Hematopoietic multipotent progenitor cell treated with erythropoietin and hydrocortisone succinate and interleukin-3 and kit ligand, for 17 days (in vitro differentiated cells): Measurements from ENCODE around the gene PRKCE.
"Not testable (repeated sequence)": the region's sequence is repeated elsewhere in the genome, so short reads cannot be mapped to it uniquely, and the experiment has no call there.

ENCODE experiments used
- DNase-seq: peaks from one replicate; pipeline ENCODE4 v3.0.0-alpha.2; 2015; ENCODE audit warnings: low spot score

The PRKCE gene

GRCh38 chr2:45889620-45890370 is 238.3 kb downstream of the PRKCE start:
- no peak for DNase-seq

GRCh38 chr2:45890371-45890646 is 238.8 kb downstream of the PRKCE start:
- not testable (repeated sequence) for DNase-seq

DNA sequence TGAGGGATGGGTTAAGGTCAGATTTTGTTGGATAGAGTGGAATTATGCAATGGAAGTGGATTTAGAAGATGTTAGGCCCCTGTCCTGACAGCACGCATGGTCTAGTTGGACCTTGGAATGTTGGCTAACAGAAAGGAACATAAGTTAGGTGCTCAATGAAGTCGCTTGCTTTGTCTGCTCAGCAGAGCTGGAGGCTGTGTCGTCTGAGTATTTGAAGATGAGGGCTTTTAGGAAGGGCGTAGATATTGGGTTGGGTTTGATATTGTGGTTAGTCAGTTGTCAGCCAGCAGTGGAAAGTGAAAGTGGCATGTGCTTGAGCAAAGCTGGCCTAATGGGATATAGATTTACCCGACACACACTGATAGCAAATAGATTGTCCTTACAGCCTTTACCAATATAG is 239.3 kb downstream of the PRKCE start:
- no peak for DNase-seq

DNA sequence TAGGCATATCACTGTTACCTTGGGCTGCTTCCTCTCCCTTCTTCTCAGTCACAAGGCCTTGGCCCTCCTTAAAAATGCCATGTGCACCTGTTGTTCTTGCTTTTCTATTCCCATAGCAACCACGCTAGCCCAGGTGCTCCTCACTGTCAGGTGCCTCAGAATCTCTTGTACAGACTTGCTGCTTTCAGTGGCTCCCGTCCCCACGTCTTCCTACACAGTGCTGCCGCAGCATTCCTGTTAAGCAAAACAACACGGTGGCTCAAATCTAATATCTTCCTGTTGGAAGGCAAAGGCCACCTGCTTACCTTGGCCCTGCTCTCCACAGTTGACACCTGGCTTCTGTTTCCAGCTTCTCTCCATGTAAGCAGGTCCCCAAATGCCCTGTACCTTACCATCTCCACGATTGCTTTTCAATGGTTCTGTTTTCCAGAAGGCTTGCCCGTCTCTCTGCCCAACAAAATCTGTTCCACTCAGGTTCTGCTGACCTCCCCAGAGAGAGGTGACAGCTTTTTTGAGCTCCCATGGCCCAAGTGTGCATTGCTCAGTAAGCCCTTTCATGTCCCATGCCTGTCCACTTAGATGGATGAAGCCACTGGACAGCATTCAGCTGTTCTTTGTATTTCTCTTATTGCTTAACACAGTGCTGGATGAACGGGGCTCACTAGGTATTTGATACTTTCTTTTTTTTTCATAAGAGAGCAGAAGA is 240.4 kb downstream of the PRKCE start:
- no peak for DNase-seq

DNA sequence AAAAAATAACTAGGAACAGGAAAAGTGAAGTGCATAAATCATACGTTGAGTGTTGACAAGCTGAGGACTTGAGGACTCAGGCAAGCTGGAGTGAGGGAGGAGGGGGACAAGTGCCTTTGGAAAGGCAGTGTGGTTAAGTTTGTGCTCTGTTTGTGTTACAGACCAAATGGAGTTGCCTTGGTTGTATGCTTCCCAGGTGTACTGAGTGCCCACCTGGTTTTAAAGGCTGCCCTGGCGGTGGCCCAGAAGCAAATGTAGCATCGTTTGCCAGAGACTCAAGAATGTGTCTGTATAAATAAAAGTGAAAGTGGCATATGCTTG is 240.9 kb downstream of the PRKCE start:
- no peak for DNase-seq

GRCh38 chr2:45892757-45893156 is 241.3 kb downstream of the PRKCE start:
- no peak for DNase-seq

DNA sequence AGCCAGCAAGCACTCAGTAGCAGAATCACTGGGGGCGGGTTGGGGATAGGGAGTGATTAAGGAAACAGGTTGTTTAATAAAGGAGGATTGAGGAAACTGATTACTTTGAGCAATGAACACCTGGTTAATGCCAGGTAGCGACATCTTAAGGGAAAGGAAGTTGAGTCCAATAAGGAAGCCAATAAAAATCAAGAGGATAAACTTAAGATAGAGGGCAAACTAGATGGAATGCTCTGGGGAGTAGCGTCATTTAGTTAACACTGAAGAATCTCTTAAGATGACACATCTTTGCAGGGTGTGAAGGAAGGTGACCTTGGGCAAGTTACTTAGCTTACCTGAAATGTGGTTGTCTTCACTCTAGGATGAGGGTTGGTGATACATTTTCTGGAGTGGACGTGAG is 242.7 kb downstream of the PRKCE start:
- DNase-seq, result no peak

DNA sequence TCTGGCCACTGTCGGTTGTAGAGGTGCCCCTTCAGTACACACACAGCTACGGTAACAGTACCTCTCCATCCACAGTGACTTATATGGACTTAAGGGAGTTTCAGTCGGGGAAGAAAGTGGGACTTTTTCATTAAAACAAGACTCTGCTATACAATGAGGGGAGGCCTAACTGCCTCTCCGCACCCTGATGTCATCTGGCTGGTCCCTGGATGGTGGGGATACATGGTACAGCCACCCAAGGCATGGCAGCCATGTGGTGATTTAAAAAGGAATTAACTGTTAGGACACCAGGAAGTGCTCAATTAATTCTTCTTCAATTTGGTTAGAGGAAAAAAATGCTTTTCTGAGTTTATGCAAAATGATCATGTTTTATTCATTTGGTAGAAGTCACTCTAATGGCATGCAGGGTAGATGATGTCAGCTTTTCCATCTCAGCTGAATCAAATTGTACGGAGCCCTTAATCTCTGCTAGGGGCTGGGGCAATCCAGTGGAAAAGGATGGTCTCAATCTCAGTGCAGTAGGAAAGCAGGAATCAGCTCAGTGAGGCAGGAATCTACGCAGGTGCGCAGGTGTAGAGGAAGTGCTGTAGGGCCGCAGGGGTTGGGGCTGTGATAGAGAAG is 243.9 kb downstream of the PRKCE start:
- DNase-seq, result no peak

DNA sequence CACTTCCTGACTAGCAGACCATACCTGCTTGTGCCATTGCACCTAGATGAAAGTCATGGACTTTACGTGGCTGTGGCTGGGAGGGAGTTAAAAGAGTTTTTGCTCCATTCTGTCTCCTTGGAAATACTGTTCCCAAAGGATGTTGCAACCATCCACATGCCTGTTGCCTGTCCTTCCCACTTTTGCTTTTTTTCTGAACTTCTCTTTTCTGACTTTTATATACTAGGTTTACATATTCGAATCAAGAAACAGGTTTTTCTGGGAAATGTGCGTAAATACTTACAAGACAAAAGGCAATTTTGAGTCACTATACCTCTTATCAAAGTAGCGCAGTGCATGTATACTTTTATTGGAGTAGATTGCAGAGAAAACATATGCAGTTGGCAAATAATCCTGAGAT is 244.8 kb downstream of the PRKCE start:
- DNase-seq, result no peak

GRCh38 chr2:45897842-45898241 is 246.4 kb downstream of the PRKCE start:
- no peak for DNase-seq

DNA sequence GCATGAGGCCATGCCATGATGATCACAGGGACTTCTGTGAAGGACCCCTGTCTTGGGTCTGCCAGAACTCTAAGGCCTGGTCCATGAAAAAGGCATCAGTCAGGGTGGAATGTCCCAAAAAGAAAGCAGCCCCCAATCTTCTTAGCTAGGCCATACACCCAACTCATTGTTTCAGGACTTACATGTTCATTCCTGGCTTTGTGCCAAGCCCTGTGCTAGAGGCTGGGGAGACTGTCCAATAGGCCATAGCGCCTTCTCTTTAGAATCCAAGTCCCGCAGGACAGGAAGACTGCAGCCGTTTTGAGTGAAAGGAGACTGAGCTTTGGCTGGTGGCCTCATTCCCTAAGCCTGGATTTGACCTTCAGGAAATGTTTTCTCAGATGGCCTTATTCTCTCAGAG is 247.3 kb downstream of the PRKCE start:
- DNase-seq, result peak; percentile 16

DNA sequence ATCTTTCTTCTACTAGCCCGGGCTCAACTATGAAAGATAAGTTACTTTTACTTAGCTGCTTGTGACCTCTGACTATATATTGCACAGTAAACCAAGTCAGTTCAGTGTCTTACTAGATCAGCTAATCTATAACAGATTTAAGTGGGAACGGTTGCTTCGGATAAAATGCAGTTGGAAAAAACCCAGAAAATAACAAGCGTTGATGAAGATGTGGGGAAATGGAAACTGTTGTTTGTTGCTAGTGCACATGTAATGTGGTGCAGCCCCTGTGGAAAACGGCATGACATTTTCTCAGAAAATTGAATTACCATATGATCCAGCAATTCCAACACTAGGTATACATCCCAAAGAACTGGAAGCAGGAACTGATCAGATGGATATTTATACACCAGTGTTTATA is 248.5 kb downstream of the PRKCE start:
- no peak for DNase-seq

DNA sequence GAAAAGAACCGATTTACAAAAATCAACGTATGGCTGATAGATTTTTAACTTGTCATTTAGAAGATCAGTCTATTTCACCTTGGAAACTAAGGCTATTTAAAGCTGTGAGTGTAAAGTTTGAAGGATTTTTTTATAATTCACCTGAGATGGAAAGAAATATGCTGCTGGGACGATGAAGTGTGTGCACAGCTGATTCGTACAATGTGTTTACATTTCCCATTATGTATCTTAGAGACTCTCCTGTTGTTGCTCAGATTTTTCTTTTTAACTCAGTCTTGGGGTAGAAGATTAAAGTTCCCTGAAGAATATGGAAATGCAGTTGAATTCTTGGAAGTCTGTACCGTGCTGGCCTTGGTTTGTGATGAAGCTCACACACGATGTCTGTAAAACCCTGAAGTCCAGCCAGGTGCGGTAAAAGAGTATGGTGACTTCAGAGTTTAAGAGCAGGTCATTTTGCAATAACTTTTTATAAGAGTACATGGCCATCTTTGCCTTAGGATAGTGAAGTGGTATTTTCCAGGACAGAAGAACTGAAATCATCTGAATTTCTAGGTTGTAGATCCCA is 250.1 kb downstream of the PRKCE start:
- no peak for DNase-seq

GRCh38 chr2:45902380-45902779 is 250.9 kb downstream of the PRKCE start:
- DNase-seq, result no peak

DNA sequence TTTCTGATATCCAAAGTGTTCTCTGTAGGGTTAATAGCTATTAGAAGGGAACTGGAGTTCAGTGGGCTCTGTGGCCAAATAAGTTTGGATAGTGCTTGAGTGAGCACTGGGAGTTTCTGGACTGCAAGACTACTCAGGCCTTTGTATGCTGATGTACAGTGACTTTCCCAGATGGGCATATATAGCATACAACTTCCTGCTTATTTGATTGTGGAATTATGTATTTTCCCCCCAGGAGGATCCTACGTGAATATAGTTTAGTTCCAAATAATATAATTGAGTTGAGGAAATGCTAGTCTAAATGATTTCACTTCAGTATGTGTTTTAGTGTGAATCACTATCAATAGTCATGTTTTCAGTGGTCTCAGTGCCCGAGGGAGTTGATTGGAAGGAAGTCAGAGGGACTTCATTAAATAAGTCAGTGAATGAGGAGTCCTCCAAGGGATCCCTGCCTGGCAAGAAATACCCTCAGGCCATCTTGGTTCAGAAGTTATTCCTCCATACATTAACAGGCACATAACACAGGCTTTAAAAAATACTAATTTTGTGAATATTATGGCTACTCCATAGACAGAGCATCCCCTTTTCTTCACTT is 251.4 kb downstream of the PRKCE start:
- no peak for DNase-seq

DNA sequence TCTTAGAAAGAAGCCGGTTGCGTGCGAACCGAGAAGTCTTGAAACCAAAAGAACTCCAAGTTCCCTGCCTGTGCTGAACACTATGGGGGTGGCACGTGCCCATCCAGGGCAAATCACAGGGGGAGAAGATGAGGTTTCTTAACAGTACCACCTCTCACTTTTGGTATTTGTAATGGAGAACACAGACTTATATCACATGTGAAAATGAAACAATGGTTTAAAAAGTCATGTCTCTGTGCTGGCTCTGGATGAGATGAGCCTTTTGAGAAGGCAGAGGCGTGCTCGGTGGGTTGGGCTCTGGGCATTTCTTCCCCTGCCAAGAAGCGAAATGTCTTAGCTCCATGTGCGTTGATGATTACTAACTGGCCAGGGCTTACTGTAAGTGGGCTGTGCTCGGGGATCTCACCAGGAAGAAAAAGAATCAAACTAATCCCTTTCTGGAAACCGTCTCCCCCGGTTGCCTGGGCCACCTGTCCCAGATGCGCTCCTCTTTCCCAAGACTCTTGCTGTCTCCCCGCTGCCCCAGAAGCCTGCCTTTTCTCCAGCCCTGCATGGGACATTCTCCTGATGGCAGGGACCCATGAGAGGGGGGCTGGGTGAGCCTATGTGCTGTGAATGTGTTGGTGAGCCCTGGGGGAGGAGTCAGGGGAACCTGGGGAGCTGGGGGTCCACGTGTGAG is 252.9 kb downstream of the PRKCE start:
- no peak for DNase-seq

GRCh38 chr2:45904946-45905631 is 253.6 kb downstream of the PRKCE start:
- no peak for DNase-seq

DNA sequence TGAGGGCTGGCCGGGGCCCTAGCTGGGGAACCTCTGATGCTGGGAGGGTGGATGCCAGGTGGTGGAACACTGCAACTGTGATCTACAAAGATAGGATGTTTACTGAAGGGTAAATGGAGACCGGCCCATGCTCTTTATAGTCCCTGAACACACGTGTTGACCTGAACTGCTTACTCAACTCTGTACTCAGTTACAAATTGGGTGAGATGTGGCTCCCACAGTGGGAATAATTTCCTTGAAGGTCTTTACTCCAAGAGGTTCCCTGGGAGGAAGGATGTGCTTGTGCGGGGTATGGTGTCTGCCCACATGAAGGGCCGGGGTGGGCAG is 254.1 kb downstream of the PRKCE start:
- no peak for DNase-seq

GRCh38 chr2:45907592-45907991 is 256.1 kb downstream of the PRKCE start:
- DNase-seq, result no peak

- DNase-seq, result no peak
These were observed 257.1 kb downstream of the PRKCE start for GRCh38 chr2:45908316-45909170.

- DNase-seq, result no peak
These were observed 257.7 kb downstream of the PRKCE start for GRCh38 chr2:45909171-45909565.
